ENCODE results near the gene KIZ.

KIZ gene

DNA sequence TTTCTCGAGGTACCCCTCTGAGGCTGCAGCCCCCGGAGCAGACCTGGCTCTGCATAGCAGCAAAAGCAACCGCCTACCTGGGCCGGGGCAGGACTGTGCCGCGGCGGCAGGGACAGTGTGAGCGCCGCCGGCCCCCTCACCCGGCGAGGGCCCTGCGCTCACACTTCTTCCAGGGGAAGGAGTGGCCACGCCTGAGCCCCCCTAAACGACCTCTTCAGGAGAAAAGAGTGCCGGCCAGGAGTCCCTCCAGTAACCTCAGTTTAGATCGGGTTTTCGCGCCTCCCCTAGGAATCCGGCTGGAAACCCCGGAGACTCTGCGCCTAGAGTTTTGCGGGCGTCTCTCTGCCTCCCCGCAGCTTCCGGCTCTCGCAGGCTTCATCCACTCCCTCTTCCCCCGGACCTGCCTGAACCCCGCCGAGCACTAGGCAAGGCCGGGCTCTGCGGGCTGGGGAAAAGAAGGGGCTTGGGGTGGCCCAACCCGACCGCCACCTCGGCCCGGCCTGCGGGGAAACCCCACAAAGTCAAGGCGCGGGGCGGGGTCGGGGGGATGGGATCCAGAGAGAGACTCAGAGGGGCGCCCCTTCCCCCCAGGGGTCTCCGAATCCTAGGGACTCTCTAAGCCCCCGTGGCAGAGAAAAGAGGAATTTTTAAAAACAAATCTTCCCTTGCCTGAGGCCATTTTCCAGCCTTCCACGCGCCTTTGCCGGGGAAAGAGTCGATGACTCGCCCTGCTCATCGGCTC lies 20.3 kb upstream of the KIZ start:
- no peak for DNase-seq (ENCODE audit: low spot score)
- TF ChIP-seq, protein P1, sequence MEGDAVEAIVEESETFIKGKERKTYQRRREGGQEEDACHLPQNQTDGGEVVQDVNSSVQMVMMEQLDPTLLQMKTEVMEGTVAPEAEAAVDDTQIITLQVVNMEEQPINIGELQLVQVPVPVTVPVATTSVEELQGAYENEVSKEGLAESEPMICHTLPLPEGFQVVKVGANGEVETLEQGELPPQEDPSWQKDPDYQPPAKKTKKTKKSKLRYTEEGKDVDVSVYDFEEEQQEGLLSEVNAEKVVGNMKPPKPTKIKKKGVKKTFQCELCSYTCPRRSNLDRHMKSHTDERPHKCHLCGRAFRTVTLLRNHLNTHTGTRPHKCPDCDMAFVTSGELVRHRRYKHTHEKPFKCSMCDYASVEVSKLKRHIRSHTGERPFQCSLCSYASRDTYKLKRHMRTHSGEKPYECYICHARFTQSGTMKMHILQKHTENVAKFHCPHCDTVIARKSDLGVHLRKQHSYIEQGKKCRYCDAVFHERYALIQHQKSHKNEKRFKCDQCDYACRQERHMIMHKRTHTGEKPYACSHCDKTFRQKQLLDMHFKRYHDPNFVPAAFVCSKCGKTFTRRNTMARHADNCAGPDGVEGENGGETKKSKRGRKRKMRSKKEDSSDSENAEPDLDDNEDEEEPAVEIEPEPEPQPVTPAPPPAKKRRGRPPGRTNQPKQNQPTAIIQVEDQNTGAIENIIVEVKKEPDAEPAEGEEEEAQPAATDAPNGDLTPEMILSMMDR (IDR thresholded peaks at IDR 0.05; ENCODE audit: extremely low read depth, insufficient read depth, missing control alignments) = no peak
- in situ Hi-C loops (cut with MboI; ENCODE audit: low pct_unique_long_range_greater_than_20kb, low sequenced_read_pairs, unreplicated experiment) = loop anchor here (25.0 kb wide), 5 partner anchors 282 to 1457 kb away; partner anchors contain the start of genes INSM1, NKX2-2, NKX2-4 and PAX1

DNA sequence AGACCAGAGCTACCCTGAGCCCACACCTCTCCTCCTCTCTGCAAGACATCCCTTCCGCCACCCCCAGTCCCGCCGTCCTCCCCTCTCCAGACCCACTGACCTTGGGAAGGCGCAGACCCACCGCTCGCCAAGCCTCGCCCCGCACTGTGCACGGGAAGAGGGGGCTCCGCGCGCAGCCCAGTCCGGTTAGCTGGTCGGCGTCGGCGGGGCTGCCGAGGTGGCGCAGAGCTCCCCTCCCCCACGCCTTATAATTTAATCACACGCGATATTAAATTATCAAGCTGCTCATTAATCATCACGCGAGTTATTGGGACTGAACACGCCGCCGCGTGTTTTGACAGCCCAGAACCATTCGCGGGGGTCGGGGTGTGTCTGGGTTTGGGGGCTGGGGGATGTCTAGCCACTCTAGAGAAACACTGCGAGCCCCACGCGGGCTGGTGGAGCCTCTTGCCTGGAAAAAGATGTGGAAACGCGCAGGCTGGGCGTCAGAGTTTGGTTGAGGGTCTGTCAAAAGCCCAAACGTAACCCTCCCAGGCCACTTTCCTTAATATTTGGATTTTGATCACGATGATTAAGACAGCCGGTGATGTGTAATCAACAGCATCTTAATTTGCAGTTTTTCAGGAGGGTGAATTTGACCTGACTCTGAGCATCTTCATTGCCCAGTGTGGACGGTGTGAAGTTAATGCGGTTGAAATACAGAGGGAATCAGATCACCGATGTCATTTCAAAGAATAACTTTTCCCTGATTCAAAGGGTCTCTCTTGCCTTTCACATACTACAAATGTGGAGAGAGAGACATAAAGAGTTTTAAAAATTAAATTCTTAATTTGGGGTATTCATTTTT lies 19.5 kb upstream of the KIZ start, which contains the start of gene LINC00237:
Gene LINC00237, minus strand, starts transcription at position 188 of the 847 bp plus-strand sequence.
- in situ Hi-C loops (cut with MboI; ENCODE audit: low pct_unique_long_range_greater_than_20kb, low sequenced_read_pairs, unreplicated experiment) = loop anchor here (25.0 kb wide), 5 partner anchors 281 to 1456 kb away; partner anchors contain the start of genes INSM1, NKX2-2, NKX2-4 and PAX1
- TF ChIP-seq, protein P1 (IDR thresholded peaks at IDR 0.05; ENCODE audit: extremely low read depth, insufficient read depth, missing control alignments) = no peak

DNA sequence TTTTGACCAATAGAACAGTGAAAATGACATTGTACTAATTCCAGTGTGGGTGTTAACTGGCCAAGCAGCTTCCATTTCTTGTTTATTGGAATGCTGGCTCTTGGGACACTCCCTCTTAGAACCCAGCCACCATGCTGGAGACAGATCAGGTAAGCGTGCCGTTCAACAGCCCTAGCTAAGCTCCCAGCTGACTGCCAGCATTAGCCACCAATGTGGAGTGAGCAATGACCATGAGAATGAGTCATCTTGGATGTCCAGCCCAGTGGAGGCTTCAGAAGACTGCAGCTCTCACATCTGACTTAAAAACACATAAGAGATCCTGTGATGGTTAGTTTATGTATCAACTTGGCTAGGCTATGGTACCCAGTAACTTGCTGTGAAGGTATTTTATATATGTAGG lies 16.7 kb upstream of the KIZ start:
- in situ Hi-C loops (cut with MboI; ENCODE audit: low pct_unique_long_range_greater_than_20kb, low sequenced_read_pairs, unreplicated experiment) = loop anchor here (25.0 kb wide), 5 partner anchors 278 to 1453 kb away; partner anchors contain the start of genes INSM1, NKX2-2, NKX2-4 and PAX1
- no peak for DNase-seq (ENCODE audit: low spot score)
- TF ChIP-seq, protein P1 (IDR thresholded peaks at IDR 0.05; ENCODE audit: extremely low read depth, insufficient read depth, missing control alignments) = no peak

More for the DNA sequence above, 19.5 kb upstream of the KIZ start, which contains the start of gene LINC00237:
- DNase-seq (ENCODE audit: low spot score) = no peak

DNA sequence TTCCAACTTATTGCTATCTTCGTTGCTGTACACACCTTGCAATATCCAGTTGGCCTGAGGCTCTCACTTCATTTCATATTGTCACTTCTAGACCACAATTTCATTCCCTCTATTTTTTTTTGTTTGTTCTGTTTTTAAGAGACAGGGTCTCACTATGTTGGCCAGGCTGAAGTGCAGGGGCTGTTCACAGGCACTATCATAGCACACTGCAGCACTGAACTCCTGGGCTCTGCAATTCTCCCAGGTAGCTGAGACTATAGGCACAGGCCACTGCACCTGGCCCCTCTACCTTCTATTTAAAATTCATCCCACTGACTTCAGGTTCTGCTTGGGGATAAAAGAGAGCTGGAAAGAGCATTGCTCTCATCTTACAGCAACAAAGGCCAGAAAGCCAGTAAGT lies 15.1 kb upstream of the KIZ start:
- in situ Hi-C loops (cut with MboI; ENCODE audit: low pct_unique_long_range_greater_than_20kb, low sequenced_read_pairs, unreplicated experiment) = loop anchor here (25.0 kb wide), 5 partner anchors 276 to 1451 kb away; partner anchors contain the start of genes INSM1, NKX2-2, NKX2-4 and PAX1
- TF ChIP-seq, protein P1 (IDR thresholded peaks at IDR 0.05; ENCODE audit: extremely low read depth, insufficient read depth, missing control alignments) = no peak

DNA sequence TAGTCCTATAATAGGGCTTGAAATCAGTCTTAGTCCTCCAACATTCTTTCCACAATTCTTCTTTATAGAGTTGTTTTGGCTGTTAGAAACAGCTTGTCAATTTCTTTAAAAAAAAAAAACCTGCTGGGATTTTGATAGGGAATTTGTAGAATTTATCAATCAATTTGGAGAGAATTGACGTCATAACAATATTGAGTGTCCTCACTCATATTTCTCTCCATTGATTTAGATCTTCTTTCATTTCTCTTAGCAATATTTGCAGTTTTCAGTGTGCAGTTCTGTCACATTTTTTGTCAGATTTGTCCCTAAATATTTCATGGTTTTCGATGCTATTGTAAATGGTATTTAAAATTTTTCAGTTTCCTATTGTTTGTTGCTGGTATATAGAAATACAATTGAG lies 14.5 kb upstream of the KIZ start:
- TF ChIP-seq, protein P1 (IDR thresholded peaks at IDR 0.05; ENCODE audit: extremely low read depth, insufficient read depth, missing control alignments) = no peak
- DNase-seq (ENCODE audit: low spot score) = no peak
- in situ Hi-C loops (cut with MboI; ENCODE audit: low pct_unique_long_range_greater_than_20kb, low sequenced_read_pairs, unreplicated experiment) = loop anchor here (25.0 kb wide), 5 partner anchors 276 to 1451 kb away; partner anchors contain the start of genes INSM1, NKX2-2, NKX2-4 and PAX1

More for the DNA sequence above, 15.1 kb upstream of the KIZ start:
- no peak for DNase-seq (ENCODE audit: low spot score)

DNA sequence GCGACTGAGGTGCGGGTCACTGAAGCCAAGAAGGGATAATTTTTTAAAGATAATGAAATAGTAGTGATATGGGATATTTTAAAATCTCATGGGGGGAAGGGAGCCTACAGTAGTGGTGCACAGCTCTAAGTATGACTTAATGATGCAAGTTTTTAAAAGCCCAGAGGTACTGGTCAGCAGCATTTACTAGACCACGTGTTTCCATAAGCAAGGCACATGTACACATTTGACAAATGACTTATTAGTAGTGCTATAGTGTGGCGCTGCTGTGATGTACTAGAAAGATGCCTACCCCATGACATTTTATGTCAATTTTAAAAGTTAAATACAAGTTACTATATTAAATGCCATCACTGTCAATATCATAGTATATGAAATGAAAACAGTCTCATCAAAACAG lies 12.2 kb upstream of the KIZ start:
- TF ChIP-seq, protein P1 (IDR thresholded peaks at IDR 0.05; ENCODE audit: extremely low read depth, insufficient read depth, missing control alignments) = no peak
- no peak for DNase-seq (ENCODE audit: low spot score)
- in situ Hi-C loops (cut with MboI; ENCODE audit: low pct_unique_long_range_greater_than_20kb, low sequenced_read_pairs, unreplicated experiment) = loop anchor here (25.0 kb wide), 5 partner anchors 274 to 1449 kb away; partner anchors contain the start of genes INSM1, NKX2-2, NKX2-4 and PAX1

Measured in GM13977 (cell line).